ENCODE measurements around the gene ASCL1.

ASCL1 gene

DNA sequence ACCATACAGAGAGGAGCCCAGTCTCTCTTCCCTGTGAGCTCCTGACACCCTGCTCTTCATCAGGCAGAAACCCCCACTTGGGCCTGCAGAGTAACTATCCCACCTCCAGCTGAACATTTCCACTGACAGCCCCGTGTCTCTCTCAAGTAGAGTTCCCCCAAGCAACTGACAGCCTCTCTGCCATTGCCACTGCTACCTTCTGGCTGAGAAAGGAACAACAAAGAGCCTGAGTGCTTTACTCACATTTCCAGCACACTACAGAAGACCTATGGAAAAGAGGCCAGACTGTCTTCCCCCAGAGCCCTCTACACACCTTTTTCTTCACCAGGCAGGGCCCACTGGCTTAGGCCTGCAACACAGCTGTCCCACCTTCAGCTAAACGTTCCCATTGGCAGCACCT, 18.4 kb upstream of the ASCL1 start:
- TF ChIP-seq CTCF (IDR thresholded peaks at IDR 0.05) = no peak

GRCh38 chr12:102939670-102940222, 17.7 kb upstream of the ASCL1 start:
- TF ChIP-seq CTCF (IDR thresholded peaks at IDR 0.05) = peak; percentile 23; the same call in 1 of the 2 replicates

DNA sequence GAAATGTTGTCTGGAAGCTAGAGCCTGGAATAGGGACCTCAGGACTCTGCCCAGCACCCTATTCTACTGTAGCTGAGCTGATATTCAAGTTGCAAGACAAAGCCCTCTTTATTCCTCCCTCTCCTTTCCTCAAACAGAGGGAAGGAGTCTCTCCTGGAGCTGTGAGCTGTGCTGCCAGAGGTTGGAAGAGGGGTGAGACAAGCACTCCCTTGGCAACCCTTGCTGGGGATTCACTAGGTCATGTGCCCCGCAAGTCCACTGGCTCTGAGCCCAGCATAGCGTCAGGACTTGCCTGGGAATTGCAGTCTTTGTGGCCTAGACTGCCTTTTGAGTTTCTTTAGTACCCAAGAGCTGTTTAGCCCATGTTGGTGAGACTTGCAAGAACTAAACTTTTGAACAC, 11.4 kb upstream of the ASCL1 start:
- no peak for TF ChIP-seq CTCF (IDR thresholded peaks at IDR 0.05)

DNA sequence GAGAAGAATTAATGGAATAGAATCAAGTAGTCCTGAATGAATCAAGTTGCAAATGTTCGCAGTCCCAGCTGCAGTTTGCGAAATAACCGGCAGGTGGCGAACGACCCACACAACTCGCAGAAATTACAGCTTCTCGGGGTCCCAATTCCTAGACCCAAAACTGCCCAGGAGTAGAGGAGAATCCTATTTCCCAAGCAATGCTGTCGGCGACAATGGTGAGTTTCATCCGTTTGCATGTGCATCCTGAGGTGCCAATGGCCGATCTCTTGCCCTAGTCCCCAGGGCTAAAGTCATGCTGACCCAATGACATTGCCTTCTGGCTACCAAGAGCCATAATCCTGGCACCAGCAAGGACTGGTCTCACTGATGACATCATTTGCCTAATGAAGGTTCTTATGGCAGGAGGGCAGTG, 8.5 kb upstream of the ASCL1 start:
- TF ChIP-seq CTCF (IDR thresholded peaks at IDR 0.05) = peak; percentile 98

DNA sequence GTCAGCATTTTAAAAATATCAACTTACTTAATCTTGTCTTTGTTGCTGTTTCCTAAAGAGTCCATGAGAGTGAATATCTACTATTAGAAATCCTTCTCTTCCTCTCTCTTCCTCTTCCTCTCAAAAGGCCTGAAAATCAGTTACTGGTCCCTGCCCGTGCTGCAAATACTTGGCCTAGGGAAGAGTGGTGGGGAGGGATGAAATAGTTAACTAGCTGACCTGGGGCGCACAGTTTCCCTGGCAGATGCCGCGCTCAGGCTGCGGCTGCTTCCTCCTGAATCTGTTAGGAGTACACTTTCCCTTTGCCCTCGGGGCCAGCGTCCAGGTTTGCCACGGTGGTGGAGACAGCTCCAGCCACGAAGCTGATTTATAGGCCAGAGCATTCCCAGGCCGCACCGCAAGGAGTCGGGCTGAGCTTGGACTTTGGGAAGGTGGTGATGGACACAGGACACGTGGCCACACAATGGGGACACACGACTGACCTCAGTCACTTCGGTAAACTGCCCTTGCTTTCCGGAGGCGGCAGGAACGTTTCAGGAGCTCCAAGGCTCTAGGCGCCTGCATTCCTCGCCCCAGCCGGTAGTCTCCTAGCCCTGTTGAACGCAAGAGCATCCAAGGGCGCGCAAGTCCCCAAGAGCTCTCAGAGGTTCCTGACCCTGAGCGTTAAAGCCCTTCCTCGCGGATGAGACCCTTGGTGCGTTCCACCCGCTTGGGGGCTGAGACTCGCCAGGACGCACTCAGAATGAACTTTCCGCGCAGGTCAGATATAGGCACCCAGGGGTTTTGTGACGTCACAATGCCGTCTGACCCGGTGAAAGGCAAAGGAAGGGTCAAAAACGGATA, 7.1 kb upstream of the ASCL1 start:
- peak; percentile 39; the same call in 1 of the 2 replicates for TF ChIP-seq CTCF (IDR thresholded peaks at IDR 0.05)

- no peak for TF ChIP-seq CTCF (IDR thresholded peaks at IDR 0.05)
Measured at GRCh38 chr12:102950950-102951619, 6.4 kb upstream of the ASCL1 start.

DNA sequence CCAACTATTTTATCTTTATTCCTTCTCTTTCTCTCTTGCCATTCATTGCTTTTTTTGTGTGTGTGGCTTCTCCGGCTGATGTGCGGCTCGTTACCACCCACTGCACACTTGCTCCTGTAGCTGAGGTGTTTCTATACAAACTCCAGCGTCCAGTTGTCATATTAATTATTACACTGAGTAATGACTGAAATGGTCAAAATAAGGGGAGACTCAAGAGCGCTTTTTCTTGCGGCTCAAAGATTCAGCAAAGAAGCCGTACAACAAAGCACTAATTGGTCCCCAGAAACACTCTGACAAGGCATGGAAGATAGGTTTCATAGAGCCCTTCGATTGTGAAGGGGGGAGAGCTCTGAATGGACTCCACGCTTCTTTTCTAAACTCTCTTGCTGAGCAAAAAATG, 5.6 kb upstream of the ASCL1 start:
- TF ChIP-seq CTCF (IDR thresholded peaks at IDR 0.05) = no peak
